M059J (cell line): Measurements from ENCODE around the gene WDFY2. TPM values are rescaled to one million over a fixed set of nuclear protein-coding genes. Genes with fewer than 3 reads are reported as not detected.

ENCODE experiments used
- DNase-seq: peaks from one replicate; pipeline ENCODE4 v3.0.0-alpha.2; 2012; ENCODE audit warnings: low read depth
- total RNA-seq: library from RNA; depleted of rRNA; stranded (reverse); fragments of >200 nt; shearing (Covaris generic); gene quantifications from 2 replicates; pipeline ENCODE4 v1.2.3, GENCODE V29; 2014

The WDFY2 gene
- total RNA-seq, 1 experiment from 2014 or later: 3.1 TPM

DNA sequence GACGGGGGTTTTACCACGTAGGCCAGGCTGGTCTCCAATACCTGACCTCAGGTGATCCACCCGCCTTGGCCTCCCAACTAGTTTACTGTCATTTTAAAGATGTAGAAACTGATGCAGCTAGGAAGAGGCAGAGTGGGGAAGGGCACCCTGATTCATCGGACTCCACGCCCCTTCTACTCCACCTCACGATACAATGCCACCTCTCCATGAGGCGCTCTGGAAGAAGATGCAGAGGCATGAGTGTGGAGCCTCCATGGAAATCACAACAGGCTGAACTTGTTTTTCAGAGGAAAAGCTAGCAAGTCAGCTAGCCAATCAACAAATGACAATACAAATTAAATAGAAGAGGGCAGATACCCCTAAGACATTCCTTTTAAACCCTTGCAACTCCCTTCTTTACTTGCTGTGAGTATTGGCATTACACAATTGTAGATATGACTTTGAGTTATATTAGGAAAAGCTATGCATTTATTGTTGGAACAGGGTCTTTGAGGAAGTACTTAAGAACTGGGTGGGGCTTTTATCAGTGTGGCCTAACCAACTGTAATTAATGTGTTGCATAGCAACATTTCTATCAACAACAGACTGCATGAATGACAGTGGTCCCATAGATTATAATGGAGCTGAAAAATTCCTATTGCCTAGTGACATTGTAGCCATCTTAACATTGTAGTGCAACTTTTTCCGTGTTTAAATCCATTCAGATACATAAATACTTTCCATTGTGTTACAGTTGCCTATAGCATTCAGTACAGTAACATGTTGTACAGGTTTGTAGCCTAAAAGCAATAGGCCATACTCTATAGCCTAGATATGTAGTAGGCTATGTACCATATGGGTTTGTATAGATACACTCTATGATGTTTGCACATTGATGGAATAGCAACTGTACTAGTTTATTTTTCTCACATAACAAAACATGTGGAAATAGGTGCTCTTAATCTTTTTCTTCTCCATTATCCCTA lies 17.6 kb downstream of the WDFY2 start:
- DNase-seq: no peak

DNA sequence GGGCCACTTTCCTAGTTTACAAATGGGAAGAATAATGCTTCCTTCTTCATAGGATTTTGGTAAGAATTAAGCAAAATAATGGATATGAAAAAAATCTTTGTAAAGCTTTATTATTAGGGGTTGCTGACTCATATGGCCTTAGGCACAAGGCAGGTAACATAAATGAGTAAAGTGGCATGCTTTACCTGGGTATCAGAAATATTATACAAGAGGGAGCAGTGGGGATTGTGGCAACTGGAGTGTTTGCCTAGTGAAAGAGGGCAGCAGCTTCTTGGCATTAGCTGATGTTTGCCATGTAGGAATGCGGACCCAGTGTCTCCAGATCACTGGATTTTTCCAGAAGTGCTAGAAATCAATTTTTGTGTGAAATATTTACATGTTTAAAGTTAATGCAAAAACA lies 19.5 kb downstream of the WDFY2 start:
- no peak for DNase-seq

DNA sequence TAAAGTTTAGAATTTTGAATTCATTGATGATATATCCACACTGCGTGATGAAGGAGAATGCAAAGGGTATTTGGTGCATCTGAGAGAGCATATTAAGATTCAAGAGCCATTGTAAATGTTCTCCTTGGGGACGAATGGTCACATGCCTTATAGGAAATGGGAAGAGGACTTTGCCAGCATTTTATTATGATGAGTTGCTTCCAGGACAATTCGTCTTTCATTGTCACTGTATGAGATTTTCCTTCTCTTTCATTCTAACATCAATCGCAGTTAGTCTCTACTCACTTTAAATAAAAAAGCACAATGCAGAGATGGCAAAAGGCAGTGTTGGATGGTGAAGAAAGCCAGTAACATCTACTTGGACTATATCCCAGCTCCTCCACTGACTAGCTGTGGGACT lies 21.4 kb downstream of the WDFY2 start:
- DNase-seq: no peak

DNA sequence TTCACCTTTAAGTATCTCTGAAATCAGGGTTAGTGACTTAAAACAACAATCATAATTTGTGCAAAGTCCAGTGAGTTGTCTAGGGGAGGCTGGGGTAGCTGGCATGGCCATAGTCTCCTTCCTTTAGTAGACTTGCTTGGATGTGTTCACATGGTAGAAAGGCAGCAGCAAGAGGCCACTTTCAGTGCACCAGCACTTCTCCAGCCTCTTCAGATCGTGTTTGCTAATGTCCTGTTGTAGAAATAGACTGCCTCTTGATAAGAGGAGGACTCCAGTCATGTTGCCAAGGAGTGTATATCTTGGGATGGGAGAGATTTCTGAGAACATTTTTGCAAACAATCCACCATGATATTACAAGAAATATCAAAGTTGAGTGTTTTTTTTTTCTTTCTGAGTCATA lies 22.9 kb downstream of the WDFY2 start:
- no peak for DNase-seq

DNA sequence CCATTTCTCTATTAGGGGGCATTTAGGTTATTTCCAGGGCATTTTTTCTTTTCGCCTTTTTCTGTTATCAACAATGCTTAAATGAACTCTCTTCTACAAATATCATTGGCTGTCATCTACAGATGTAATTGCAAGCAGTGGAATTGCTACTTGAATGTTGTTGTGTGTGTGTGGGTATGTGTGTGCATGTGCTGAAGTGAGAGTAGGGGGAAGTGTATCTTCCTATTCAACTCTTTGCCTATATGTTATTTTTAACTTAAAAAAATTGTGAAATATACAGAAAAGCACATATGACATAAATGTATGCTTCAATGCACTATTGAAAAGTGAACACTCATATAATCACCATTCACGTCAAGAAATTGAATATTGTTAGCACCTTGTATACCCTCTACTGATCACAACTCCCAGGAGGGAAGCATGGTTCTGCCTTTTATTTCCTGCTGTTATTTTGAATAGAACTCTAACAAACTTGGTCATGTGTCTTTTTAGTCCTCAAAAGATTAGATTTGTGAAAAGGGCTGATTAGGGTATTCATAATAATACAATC lies 24.7 kb downstream of the WDFY2 start:
- no peak for DNase-seq

DNA sequence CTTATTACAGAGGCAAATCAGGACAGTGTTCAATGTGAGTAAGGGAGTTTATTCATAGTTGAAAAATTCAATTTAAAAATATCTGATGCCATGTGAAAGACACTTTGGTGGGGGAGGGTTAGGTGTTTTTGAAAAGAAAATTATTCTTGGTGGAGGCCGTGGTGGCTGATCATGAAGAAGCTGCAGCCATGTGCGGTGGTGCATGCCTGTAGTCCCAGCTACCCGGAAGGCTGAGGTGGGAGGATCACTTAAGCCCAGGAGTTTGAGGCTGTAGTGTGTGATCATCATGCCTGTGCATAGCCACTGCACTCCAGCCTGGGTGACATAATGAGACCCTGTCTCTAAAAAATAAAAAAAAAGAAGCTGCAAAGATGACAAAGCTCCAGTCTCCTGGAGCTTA lies 28.6 kb downstream of the WDFY2 start:
- no peak for DNase-seq

DNA sequence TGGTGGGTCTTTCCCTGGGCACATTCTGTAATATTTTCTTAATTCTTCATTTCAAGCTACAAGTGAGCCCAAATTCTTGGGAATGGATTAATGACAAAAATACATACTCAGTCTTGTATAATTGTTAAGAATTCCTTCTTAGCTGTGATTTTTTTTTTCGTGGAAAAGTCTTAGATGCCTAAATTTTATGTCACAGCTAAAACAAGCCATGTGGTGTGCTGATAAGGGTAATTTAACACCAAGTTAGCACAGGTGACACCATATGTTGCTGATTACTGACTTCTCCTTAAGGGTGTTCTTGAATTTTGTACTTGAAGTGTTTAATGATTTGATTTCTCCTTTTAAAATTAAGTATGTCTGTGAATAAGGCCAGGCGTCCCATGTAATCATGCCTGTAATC lies 29.3 kb downstream of the WDFY2 start:
- no peak for DNase-seq

DNA sequence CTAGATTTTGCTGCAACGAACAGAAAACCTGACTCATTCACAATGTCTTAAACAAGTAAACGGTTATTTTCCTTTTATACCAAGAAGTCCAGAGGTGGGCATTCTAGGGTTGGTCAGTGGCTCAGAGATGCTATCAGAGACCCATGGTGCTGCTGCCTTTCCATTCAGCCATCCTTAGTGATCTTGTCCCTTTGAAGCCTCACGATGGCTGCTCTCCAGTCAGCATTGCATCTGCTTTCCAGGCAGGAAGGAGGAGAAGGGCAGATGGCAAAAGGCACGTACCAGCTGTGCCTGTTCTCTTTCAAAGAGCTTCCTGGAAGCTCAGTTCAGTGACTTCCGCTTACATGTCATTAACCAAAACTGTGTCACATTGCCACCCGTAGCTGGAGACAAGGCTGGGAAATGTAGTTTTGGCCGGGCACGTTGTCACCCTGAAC lies 30.1 kb downstream of the WDFY2 start:
- DNase-seq: no peak

DNA sequence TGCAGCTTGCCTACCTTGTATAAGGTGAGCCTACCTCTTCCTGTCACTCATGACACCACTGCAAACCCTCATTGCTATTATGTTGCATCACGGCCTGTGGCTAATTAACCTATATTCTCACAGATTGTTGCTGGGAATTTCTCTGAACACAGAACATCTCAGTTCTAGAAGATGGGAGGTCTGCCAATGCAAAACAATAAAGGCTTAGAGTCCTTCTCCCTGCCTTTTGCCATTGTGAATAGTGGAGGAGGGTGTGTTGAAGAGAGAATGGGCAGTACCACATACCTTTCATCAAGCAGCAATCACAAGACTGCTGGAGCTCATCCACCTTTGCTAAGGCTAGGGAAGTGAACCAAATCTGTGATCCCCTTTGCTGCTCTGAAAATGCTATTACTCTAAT lies 34.4 kb downstream of the WDFY2 start:
- no peak for DNase-seq

DNA sequence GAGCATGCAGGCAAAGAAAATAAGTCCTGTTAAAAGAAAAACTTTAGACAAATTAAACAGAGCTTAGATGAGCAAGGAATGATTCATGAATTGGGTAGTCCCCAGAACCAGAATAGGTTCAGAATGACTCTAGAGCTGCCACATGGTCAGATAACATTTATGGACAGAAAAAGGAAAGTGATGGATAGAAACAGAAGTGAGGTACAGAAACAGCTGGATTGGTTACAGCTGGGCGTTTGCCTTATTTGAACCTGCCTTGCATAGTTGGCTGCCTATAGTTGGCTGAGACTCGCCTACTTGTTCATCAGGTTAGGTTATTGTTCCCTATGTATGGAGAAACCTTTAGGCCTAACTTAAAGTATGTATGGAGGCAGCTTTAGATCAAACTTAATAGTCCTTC lies 35.4 kb downstream of the WDFY2 start:
- DNase-seq: peak; percentile 69

DNA sequence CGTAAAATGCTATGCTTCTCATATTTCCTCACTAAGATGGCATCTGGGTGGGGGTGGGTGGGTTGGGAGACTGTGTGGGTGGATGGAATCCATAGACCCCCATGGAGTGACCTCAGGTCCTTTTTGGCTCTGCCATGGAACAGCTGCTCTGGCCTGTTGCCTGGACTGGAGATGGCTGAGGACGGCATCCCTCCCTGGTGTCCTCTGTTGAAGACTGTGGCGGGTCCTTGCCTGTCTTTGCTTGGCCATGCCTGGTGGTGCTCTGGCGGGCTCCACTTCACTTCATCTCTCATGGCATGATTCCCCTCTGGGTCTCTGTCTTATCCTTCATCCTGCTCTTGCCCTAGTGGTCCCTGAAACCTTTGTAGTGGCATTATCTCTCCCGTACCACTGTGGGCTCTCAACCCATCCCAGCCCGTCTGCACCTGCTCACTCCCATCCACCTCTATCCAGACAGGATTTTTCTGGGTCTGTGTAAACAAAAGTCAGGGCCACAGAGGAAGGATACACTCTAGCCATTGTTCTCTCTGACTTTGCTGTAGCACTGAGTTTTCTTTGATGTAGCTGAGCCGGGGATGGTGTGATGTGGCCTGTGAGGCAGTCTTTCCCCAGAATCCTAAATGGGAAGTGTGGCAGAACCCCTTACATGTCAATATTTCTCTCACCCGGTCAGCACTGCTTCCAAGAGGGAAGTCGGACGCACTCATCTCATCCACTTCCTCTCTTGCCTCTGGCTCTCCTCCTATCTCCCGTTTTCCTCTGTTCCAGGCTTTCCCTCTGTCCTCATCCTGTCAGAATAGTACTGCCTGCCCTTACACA lies 36.1 kb downstream of the WDFY2 start:
- no peak for DNase-seq

DNA sequence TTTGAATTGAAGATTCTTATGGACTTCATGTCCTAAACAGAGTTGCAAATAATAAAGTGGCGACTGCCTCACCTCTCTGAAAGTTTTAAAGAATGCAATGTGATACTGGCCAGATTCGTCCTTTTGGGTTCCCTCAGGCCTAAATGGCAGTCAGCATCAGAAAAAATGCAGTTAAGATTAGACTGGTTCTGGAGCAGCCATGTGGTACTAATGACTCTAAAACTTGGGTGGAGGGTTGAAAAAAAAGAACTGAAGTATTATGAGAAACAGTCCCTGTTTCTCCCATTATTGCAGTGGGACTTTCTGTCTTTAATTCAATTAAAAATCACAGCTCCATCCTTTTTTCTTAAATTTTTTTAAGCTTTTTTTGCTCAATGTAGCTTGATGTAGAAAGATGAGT lies 37.3 kb downstream of the WDFY2 start:
- DNase-seq: no peak

DNA sequence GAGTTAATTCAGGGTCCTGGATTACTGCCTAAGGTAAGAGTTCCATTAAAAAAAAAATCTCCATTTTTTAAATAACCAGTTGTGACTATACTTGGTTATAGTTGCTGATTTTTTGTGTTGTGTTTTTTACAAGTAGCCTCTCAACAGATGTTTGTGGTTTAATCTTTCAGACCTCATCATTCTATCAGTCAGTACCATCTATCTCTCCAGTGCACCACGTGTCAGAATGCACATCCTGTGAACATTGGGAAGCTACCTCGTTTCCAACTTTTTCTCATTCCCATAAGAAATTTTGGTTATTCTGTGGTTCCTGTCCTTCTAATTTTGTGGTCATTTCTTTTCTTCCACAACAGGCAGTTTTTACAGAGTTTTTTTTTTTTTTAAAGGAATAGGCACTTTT lies 39.2 kb downstream of the WDFY2 start:
- DNase-seq: peak; percentile 51

DNA sequence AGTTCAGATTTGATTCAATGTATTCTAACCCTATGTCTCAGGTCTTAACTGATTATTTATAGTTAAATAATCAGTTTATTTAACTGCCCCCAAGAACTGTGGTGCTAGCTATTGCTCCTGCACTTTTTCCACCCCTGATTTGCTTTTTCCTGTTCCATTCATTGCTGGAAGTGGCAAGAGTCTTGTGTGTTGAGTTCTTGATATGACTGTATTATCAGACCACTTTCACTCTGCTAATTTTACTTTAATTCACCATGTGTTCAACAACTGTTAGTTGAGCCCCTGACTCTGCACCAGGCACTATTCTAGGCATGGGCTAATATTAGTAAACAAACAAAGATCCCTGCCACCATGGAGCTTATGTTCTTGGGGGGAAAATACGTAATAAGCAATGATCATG lies 39.9 kb downstream of the WDFY2 start:
- DNase-seq: no peak

DNA sequence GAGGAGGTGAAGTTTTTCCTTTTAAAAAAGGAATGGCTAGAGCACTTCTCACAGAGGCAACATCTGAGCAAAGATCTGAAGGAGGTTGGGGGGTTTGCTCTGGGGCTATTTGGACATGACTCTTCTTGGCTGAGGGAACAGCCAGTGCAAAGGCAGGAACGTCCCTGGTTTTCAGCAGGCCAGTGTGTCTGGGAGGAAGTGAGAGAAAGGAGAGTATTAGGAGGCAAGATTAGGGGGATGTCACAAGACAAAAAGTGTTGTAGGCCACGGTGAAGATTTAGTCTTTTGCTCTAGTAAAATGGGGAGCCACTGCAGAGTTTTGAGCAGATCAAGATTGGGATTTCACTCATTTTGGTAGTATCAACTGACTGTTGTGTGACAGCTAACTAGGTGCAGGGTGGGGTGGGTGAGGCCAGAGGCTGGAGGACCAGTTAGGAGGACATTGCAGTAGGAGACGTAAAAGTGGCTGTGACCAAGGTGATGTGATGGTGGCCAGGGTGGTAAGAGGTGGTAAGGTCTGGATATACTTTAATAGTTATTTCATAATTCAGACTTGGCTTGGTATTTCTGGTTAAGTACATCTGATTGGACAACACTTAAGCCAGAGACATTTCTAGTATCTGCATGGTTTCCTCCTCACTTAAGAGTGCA lies 40.6 kb downstream of the WDFY2 start:
- DNase-seq: no peak

DNA sequence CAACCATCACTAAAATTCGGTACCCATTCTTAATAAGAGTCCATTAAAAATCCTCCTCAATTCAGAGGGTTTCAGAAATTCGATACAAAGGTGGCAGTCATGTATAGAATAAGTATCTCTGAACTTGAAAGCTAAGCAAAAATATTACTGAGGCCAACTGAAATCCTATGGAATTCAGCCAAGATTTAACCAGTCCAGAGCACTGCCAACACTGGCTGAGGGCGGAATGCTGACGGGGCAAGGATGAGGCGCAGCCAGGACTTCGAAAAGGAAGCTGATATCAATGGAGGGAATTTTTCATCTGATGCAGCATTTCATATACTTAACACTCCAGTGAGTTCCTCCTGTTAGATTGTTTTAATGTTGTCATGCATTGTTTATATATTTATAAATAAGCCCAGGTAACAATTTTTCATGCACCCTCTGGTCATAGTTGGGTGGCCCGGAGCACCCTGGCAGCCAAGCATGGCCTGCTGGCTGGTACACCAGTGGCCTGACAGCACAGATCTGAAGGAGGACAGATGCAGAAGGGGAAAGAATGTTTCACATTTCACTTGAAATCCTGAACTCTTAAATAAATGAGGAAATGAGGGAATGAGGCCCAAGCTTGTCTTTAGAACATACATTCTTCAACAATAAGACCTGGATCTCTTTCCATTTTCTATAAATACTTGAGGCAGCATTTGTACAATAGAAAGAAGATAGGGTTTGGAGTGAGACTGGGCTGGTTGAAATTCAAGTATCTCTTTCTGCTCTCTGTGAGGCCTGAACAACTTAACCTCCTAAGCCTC lies 41.5 kb downstream of the WDFY2 start:
- DNase-seq: no peak

DNA sequence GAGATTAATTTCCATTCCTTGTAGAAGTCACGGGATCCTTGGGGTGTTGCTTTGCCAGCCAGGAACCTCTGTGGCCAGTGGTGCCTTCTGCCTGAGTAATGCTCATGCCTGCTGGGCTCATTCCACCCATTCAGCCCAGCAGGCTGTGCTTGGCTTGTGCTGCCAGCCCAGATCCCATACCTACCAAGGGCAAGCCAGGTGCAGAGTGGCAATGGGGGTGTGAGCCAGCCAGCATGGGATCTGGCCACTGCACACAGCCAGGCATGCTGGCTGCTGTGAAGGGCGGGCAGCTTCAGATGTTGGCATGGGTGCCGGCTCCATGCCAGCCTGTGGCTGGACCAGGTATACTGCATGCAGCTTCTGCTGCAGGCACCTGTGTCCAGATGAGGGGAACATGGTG lies 42.5 kb downstream of the WDFY2 start:
- peak; percentile 57 for DNase-seq

DNA sequence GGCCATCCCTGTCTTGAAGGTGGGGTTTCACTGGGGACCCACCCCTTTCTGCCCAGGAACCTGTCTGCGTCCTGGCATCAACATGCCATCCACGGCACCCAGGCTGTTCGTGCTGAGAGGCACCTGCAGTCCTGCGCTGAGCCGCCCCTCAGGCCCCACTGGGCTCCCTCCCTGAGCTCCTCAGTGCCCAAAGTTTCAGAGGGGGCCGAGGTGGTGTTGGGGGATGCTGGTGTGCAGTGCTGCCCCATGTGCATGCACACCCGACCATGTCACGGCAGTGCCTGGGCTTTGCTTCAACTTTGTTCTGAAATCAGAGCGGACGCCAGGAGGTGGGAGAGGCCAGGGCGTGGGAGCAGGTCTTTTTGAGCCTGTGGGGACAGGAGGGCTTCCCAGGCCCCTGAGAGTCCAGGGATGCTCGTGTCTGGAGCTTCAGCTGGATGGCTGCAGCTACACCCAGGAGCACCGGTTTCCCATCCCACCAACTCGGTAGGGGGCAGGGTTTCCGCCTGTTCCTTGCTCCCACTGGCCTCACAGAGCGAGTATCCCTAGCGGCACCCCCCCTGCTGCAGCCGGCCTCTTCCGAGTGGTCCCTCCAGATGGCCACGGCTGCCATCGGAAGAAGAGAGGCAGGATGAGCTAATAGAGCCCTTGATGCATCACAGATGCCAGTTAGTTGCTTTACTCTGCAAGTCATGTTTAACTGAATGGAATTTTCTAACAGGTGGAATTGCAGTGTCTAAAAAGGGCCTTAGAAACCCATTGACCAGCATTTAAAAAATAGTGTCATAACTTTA lies 44.0 kb downstream of the WDFY2 start:
- no peak for DNase-seq

DNA sequence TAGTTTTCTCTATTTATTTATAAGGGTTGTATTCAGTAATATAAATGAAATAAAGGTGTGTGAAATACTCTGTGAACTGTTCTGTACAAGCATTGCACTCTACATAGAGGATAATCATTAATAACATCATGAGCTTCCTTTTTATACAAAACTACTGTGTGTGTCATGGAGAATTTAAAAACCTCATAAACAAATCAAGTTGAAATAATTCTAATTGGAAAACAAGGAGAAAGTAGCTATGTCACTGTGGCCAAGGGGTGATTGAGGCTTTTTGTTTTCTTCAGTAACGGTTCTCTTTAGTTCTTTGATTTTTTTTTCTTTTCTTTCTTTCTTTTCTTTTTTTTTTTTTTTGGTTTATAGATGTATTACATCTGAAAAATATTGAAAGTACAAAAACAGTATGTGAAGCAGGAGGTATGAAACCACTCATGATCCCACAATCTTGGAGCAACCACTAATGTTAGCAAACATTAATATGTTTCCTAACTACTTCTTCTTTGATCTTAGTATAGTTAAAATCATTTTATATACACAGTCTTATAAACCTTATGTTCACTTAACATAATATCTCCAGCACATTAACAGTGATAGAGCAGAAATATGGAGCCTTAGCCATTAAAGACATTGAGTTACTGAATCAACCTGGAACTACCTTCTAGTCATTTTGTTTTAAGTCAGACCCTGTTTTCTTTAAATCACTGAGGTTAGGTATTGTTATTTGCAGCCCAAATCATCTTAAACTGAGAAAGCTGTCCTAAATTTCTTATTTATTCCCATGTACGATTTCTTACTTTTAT lies 45.4 kb downstream of the WDFY2 start:
- no peak for DNase-seq

DNA sequence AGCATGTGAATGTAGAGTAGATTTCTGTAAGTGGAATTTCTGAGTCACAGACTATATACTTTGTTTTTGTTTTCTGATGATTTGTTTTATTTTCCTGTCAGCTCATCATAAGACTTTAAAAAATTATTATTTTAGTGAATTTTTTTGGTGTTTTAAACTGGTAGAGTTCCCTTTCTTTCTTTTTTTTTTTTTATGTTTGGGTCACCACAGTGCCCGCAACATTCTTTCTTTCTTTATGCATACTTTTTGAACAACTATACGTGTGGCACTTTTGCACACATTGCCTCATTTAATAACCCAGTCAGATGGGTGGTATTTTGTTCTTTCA lies 46.0 kb downstream of the WDFY2 start:
- no peak for DNase-seq
